Measurements from ENCODE around the gene ACBD6. TPM values are rescaled to one million over a fixed set of nuclear protein-coding genes. Genes with fewer than 3 reads are reported as not detected.

Gene ACBD6
- total RNA-seq, 1 experiment from 2014 or later: 63.7 TPM

- POLR2A ChIA-PET (ENCODE audit: low non-redundant PET): no interaction called here
- TF ChIP-seq, protein P1, sequence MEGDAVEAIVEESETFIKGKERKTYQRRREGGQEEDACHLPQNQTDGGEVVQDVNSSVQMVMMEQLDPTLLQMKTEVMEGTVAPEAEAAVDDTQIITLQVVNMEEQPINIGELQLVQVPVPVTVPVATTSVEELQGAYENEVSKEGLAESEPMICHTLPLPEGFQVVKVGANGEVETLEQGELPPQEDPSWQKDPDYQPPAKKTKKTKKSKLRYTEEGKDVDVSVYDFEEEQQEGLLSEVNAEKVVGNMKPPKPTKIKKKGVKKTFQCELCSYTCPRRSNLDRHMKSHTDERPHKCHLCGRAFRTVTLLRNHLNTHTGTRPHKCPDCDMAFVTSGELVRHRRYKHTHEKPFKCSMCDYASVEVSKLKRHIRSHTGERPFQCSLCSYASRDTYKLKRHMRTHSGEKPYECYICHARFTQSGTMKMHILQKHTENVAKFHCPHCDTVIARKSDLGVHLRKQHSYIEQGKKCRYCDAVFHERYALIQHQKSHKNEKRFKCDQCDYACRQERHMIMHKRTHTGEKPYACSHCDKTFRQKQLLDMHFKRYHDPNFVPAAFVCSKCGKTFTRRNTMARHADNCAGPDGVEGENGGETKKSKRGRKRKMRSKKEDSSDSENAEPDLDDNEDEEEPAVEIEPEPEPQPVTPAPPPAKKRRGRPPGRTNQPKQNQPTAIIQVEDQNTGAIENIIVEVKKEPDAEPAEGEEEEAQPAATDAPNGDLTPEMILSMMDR (conservative IDR thresholded peaks at IDR 0.05; ENCODE audit: low read depth, low read length): no peak
- TF ChIP-seq EZH2 (IDR thresholded peaks at IDR 0.05; ENCODE audit: borderline replicate concordance, low read depth, low read length, poor library complexity, severe bottlenecking): no peak
- Histone ChIP-seq H3K9me3 (ENCODE audit: low read depth, low read length, poor library complexity, severe bottlenecking) (no peaks in the 10 kb centered on the region), H3K4me3 (ENCODE audit: low read depth, low read length, poor library complexity, severe bottlenecking) (no peak overlapping the region), H3K36me3 (ENCODE audit: insufficient read depth, low read length, poor library complexity, severe bottlenecking) (no peaks in the 10 kb centered on the region), H3K27me3 (replicated peaks; ENCODE audit: insufficient read depth, low read depth, low read length, poor library complexity) (no peaks in the 10 kb centered on the region), H3K27ac (ENCODE audit: low read depth, low read length, poor library complexity, severe bottlenecking) (no peak overlapping the region), H3K4me1 (ENCODE audit: insufficient read depth, low read length, poor library complexity, severe bottlenecking) (peaks cover 16% of the 10 kb centered on the region)
- no TSS peak for BruUV-seq (replicated peaks)
- CTCF ChIA-PET: no interaction called here
- DNase-seq (ENCODE audit: low spot score): no peak
- intact Hi-C loops (cut with micrococcal nuclease; ENCODE audit: unreplicated experiment): no loop called here
Observed at GRCh38 chr1:180352588-180352987, 149.8 kb downstream of the ACBD6 start.

DNA sequence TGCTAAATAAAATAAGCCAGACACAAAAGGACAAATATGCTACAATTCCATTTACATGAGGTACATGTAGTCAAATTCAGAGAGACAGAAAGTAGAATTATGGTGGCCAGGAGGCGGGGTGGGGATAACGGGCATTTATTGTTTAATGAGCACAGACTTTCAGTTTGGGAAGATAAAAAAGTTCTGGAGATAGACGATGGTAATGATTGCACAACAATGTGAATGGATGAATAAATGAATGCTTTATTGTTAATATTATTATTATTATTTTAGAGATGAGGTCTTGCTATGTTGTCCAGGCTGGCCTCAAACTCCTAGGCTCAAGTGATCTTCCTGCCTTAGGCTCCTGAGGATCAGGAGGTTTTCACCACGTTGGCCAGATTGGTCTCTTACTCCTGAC is 150.4 kb downstream of the ACBD6 start:
- intact Hi-C loops (cut with micrococcal nuclease; ENCODE audit: unreplicated experiment): no loop called here
- no peak overlapping the region for H3K27ac ChIP-seq (ENCODE audit: low read depth, low read length, poor library complexity, severe bottlenecking)
- H3K4me3 ChIP-seq (ENCODE audit: low read depth, low read length, poor library complexity, severe bottlenecking): no peak overlapping the region
- no peaks in the 10 kb centered on the region for H3K36me3 ChIP-seq (ENCODE audit: insufficient read depth, low read length, poor library complexity, severe bottlenecking)
- TF ChIP-seq EZH2 (IDR thresholded peaks at IDR 0.05; ENCODE audit: borderline replicate concordance, low read depth, low read length, poor library complexity, severe bottlenecking): no peak
- TF ChIP-seq, protein P1 (conservative IDR thresholded peaks at IDR 0.05; ENCODE audit: low read depth, low read length): no peak
- no TSS peak for BruUV-seq (replicated peaks)
- no peaks in the 10 kb centered on the region for H3K27me3 ChIP-seq (replicated peaks; ENCODE audit: insufficient read depth, low read depth, low read length, poor library complexity)
- POLR2A ChIA-PET (ENCODE audit: low non-redundant PET): no interaction called here
- no peak for DNase-seq (ENCODE audit: low spot score)
- CTCF ChIA-PET: no interaction called here
- no peaks in the 10 kb centered on the region for H3K9me3 ChIP-seq (ENCODE audit: low read depth, low read length, poor library complexity, severe bottlenecking)
- H3K4me1 ChIP-seq (ENCODE audit: insufficient read depth, low read length, poor library complexity, severe bottlenecking): peaks cover 16% of the 10 kb centered on the region

GRCh38 chr1:180345148-180345547 is 157.2 kb downstream of the ACBD6 start:
- no peaks in the 10 kb centered on the region for H3K27me3 ChIP-seq (replicated peaks; ENCODE audit: insufficient read depth, low read depth, low read length, poor library complexity)
- POLR2A ChIA-PET (ENCODE audit: low non-redundant PET): no interaction called here
- no peaks in the 10 kb centered on the region for H3K9me3 ChIP-seq (ENCODE audit: low read depth, low read length, poor library complexity, severe bottlenecking)
- no peaks in the 10 kb centered on the region for H3K36me3 ChIP-seq (ENCODE audit: insufficient read depth, low read length, poor library complexity, severe bottlenecking)
- no peak overlapping the region for H3K4me3 ChIP-seq (ENCODE audit: low read depth, low read length, poor library complexity, severe bottlenecking)
- no peak for DNase-seq (ENCODE audit: low spot score)
- no TSS peak for BruUV-seq (replicated peaks)
- TF ChIP-seq, protein P1 (conservative IDR thresholded peaks at IDR 0.05; ENCODE audit: low read depth, low read length): no peak
- TF ChIP-seq EZH2 (IDR thresholded peaks at IDR 0.05; ENCODE audit: borderline replicate concordance, low read depth, low read length, poor library complexity, severe bottlenecking): no peak
- peaks cover 27% of the 10 kb centered on the region for H3K4me1 ChIP-seq (ENCODE audit: insufficient read depth, low read length, poor library complexity, severe bottlenecking)
- intact Hi-C loops (cut with micrococcal nuclease; ENCODE audit: unreplicated experiment): no loop called here
- H3K27ac ChIP-seq (ENCODE audit: low read depth, low read length, poor library complexity, severe bottlenecking): no peak overlapping the region
- CTCF ChIA-PET: no interaction called here
